Measurements from ENCODE around the gene NUMA1. TPM values are rescaled to one million over a fixed set of nuclear protein-coding genes. Genes with fewer than 3 reads are reported as not detected.

Gene NUMA1, protein sequence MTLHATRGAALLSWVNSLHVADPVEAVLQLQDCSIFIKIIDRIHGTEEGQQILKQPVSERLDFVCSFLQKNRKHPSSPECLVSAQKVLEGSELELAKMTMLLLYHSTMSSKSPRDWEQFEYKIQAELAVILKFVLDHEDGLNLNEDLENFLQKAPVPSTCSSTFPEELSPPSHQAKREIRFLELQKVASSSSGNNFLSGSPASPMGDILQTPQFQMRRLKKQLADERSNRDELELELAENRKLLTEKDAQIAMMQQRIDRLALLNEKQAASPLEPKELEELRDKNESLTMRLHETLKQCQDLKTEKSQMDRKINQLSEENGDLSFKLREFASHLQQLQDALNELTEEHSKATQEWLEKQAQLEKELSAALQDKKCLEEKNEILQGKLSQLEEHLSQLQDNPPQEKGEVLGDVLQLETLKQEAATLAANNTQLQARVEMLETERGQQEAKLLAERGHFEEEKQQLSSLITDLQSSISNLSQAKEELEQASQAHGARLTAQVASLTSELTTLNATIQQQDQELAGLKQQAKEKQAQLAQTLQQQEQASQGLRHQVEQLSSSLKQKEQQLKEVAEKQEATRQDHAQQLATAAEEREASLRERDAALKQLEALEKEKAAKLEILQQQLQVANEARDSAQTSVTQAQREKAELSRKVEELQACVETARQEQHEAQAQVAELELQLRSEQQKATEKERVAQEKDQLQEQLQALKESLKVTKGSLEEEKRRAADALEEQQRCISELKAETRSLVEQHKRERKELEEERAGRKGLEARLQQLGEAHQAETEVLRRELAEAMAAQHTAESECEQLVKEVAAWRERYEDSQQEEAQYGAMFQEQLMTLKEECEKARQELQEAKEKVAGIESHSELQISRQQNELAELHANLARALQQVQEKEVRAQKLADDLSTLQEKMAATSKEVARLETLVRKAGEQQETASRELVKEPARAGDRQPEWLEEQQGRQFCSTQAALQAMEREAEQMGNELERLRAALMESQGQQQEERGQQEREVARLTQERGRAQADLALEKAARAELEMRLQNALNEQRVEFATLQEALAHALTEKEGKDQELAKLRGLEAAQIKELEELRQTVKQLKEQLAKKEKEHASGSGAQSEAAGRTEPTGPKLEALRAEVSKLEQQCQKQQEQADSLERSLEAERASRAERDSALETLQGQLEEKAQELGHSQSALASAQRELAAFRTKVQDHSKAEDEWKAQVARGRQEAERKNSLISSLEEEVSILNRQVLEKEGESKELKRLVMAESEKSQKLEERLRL (N-terminal part only)
- 284 TPM for total RNA-seq

DNA sequence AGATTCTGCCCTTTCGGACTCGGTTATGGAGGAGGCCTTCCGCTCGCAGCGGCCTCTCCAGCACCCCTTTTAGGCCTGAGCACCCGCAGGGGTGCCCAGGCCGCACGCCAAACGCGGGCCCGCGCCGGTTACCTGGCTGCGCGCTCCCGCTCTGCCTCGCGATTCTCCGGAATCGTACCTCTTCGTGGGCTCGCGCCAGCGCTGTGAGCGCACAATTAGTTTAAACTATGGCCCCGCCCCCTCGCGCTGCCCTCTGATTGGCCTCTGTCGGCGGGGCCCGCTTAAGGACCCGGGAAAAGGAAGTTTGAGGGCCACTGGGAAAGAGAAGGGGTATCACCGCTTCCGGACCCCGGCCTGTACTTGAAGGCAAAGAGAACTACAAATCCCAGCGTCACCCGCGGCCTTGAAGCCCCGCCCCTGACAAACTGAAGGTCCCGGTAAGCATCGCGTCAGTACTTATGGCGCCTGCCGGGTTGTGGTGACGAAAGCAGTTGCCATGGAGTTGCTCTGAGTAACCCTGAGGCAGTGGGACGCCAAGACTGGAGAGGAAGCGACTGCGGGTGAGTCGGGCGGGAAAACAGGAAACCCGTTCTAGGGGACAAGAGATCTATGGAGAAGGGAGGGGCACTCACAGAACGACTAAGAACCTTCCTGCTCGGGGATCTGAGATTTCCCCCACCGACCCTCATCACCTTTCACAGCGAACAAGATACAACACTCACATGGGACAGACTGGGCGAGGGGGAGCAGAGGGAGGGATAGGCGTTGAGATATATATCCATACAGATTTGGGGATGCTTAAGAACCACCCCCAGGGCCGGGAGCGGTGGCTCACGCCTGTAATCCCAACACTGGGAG is at the start of gene NUMA1, which contains the start of gene LRRC51:
NUMA1 (minus strand) TSS at position 217 of the 858 bp plus-strand sequence. CDS start 44,599 bp downstream, outside the sequence.
LRRC51 (plus strand) TSS at position 525 of the 858 bp plus-strand sequence. CDS start 8,234 bp downstream, outside the sequence.

DNA sequence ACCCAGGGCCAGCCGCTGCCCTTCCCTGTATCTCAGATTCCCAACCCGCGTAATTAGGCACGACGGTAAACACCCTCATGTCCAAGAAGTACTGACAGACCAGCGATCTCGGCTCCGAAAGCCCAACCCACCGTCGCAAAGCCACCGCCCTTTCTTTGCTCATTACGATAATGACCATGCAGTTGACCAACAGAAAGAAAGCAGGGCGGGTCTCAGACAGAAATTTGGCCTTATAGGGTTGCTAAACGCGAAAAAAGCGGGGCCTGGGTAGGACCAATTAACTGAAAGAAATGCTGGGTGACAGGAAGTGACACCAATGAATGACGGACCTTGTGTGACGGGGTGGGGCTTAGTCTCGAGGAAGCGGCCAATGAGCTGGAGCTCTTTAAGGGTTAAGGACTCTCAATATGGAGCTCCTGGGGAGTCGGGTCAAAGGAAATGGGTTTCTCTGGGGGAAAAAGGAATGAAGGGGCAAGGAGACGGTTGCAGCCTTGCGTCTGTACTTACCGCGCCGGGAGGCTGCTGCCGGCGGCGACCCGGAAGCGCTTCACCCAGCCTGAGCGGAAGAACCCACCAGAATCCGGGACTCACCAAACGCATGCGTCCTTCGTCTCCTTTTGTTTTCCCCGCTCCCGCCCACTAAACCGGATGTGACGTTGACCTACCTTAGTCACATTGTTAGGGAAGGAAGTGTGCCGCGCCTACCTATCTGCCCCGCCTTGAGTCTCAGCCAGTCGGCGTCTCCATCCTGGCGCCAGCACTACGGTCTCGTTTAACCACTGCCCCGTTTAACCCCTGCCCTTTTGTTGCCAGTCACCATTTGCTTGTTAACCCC is 32.0 kb upstream of the NUMA1 start, which contains the start of gene ANAPC15:
ANAPC15 (minus strand) TSS at position 553 of the 835 bp plus-strand sequence. CDS start 1,419 bp downstream, outside the sequence.

DNA sequence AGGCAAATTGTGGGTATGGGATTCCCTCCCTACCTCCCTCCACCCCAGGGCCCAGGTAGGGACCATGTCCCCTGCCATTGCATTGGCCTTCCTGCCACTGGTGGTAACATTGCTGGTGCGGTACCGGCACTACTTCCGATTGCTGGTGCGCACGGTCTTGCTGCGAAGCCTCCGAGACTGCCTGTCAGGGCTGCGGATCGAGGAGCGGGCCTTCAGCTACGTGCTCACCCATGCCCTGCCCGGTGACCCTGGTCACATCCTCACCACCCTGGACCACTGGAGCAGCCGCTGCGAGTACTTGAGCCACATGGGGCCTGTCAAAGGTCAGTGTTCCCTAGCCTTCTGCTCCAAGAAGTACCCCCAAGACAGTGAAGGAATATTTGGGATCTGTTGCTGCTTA is 25.5 kb upstream of the NUMA1 start, which contains the start of gene TOMT:
TOMT (plus strand) TSS at position 37 of the 400 bp plus-strand sequence; CDS start at position 65, 28 bp downstream.

DNA sequence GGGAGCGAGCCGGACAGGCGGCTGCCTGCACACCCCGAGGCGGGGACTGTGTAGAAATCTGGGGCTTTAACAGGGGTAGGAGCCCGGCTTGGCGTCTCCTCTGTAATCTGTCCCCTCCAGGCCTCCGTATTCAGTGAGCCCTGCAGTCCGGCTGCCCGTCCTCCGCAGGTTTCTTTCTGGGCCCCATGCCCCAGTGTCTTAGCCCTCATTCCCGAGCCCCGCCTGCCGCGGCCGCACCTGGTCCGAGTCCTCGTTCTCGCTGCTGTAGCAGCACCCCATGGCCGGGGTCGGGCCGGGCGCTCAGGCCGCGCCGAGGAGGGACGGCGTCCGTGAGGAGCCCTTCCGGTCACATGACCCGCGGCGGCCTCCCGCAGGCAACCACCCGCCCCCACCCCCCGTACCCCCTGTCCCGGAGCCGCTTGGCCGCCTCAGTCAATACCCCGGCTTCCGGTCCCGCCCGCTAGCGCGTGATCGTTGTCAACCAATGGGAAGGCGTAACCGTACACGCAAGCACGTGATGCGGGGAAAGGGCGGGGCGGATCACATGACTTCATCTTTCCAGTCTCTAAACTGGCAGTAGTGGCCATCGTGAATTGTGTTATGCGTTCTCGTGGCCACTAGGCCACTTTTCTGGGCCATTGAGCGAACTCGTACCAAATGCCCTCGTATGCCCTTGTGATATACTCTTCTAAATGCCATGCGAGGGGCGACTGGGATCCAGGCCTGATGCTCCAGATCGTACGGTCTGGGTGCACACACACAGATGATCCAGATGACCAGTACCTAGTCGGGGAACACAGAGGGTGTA is 22.8 kb upstream of the NUMA1 start, which contains the start of gene LAMTOR1:
LAMTOR1 (minus strand) TSS at position 352 of the 808 bp plus-strand sequence; CDS start at position 279, 73 bp downstream.

DNA sequence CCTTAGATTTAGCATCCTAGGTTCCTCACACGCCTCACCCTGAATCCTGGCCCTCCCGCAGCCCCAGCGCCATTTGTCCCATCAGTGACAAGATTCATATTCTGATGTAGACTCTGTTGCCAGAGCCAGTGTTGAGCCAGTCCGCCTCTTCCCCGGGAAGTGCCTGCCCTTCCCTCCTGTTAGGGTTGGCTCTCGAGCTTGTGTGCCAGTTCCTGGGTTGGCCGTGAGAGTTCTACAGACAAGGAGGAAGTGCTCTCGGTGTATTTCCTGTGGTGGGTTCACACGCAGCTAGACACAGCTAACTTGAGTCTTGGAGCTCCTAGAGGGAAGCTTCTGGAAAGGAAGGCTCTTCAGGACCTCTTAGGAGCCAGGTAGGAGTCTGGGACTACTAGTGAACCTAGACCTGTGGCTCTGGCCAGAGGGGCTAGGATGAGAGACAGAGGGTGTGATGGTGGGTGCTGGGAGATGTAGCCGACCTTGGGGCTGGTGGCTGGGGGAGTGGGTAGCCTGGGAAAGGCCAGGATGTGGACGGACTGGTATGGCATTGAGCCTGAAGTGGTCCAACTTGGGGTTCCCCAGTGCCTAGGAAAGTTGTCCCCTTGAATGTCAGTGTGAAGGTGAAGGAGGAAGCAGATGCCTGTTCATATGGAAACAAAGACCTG is 81.6 kb downstream of the NUMA1 start, which contains the start of gene IL18BP:
IL18BP (plus strand) TSS at position 261 of the 662 bp plus-strand sequence. CDS start 1,076 bp downstream, outside the sequence.

Small RNAs within 50 kb of the gene (small RNA-seq; reads per million reads assigned to genes)
- gene MIR3165 (ENCODE audit: low replicate concordance), result not detected
- not detected for gene RNU6-72P (ENCODE audit: low replicate concordance)

Other genes with a start within 250 kb of the NUMA1 start
- gene DEFB108B, start 247.3 kb downstream of the NUMA1 start, total RNA-seq, result not detected
- not detected for gene DEFB131B, start 202.1 kb downstream of the NUMA1 start, total RNA-seq
- 18.8 TPM for gene XNDC1N, start 151.9 kb downstream of the NUMA1 start, total RNA-seq
- gene RNF121, start 151.5 kb downstream of the NUMA1 start, total RNA-seq, result 31.0 TPM
- 7.8 TPM for gene IL18BP, start 81.6 kb downstream of the NUMA1 start, total RNA-seq
- 8.8 TPM for gene LRRC51, start 308 bp upstream of the NUMA1 start, total RNA-seq
- 50.1 TPM for gene LAMTOR1, start 22.8 kb upstream of the NUMA1 start, total RNA-seq
- not detected for gene TOMT, start 25.4 kb upstream of the NUMA1 start, total RNA-seq
- 16.3 TPM for gene ANAPC15, start 32.2 kb upstream of the NUMA1 start, total RNA-seq
- gene FOLR3, start 55.2 kb upstream of the NUMA1 start, total RNA-seq, result not detected
- not detected for gene FOLR1, start 111.6 kb upstream of the NUMA1 start, total RNA-seq
- 4.1 TPM for gene FOLR2, start 136.3 kb upstream of the NUMA1 start, total RNA-seq
- 18.8 TPM for gene INPPL1, start 144.2 kb upstream of the NUMA1 start, total RNA-seq
- not detected for gene PHOX2A, start 163.6 kb upstream of the NUMA1 start, total RNA-seq